HG03064 (cell line): ENCODE results near the gene VCL.
"Not testable (repeated sequence)": the region's sequence is repeated elsewhere in the genome, so short reads cannot be mapped to it uniquely, and the experiment has no call there.

ENCODE experiments used
- ATAC-seq: cut with Tn5 transposase; IDR thresholded peaks from one replicate; pipeline ENCODE4 v1.9.1; 2021; ENCODE audit warnings: low read depth; ENCODE audit not compliant: unreplicated experiment

VCL gene

GRCh38 chr10:74097776-74098175 is 99.9 kb downstream of the VCL start:
- ATAC-seq = no peak

DNA sequence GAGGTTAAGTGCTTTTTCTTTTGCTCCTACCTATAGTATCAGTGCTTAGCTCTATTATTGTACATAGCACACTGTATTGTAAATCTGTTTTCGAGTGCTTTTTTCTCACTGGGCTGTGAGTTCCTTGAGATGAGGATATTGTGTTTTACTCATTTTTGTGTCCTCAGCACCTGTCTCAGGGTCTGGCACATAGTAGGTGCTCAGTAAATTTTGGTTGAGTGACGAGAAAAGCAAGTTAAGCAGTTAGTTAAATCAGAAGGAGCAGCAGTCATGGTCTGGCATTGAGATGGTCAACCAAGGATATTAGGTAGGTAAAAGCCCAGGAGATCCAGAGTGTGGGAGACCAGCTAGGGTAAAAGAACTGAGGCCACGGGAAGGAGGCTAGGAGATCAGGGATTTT is 101.5 kb downstream of the VCL start:
- no peak for ATAC-seq

GRCh38 chr10:74099836-74100235 is 101.9 kb downstream of the VCL start:
- ATAC-seq = no peak

DNA sequence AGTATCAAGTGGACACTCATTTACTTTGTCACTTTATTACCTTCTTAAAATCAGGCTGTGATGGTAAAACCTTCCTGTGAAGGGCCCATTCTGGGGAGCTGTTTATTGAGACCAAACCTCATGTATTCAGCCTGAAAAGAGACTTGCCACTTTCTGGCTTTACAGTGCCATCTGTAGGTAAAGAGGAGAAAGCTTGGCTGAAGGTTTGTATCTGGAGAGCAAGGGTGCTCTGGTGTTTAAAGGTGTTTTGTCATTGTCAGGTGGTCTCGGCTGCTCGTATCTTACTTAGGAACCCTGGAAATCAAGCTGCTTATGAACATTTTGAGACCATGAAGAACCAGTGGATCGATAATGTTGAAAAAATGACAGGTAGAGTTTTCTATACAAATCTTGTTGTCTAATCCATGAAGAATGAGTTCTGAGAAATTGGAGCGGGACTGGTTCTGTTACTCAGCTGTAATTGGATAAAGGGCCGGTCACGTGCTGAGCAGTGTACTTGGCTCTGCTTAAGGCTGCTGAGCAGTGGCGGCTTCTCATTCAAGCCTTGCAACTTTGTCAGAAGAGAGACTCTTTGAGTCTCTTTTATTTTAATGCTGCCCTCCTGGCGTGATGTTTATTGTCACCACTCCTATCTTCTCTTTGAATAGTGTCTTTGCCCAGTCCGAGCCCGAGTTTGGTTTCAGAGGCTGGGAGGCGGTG is 105.8 kb downstream of the VCL start:
- no peak for ATAC-seq

- no peak for ATAC-seq
Measured at GRCh38 chr10:74104480-74104879, 106.6 kb downstream of the VCL start.

- no peak for ATAC-seq
Measured at GRCh38 chr10:74104996-74105395, 107.1 kb downstream of the VCL start.

DNA sequence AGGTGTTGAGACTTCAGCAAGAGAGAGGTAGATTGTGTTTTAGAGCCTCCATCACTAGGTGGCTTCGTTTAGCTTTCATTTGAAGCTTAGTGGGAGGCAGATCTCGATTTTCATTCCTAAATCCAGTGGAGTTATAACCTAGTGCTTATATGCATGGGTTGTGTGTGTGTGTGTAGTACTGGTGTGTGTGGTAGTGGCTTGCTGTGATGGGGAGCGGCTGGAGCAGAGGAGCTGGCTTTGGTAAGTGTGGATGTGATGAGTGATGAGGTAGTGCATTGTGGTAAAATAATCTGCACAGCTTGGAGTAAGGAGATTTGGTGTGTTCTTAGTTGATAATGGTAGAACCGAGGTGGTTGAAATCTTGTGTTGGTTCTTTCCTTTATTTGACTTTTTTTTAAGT is 109.5 kb downstream of the VCL start:
- ATAC-seq = no peak

DNA sequence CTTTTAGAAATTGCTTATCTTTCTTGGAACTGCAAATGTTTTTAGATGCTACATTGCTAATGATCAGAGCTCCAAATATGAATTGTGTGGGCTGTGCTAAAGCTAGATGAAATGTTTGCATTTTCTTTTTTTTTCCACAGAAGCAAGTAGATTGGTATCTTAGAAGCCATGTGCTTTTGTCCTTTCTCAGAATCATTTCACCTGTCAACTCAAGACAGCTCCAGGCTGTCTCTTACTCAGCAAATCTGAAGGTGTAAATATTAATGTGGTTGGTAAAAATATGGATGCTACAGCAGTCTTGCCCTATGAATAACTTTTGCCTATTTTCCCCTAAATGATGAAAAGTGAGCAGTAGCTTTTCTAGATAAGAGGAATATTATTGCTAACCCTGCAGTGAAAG is 111.5 kb downstream of the VCL start:
- ATAC-seq = no peak

DNA sequence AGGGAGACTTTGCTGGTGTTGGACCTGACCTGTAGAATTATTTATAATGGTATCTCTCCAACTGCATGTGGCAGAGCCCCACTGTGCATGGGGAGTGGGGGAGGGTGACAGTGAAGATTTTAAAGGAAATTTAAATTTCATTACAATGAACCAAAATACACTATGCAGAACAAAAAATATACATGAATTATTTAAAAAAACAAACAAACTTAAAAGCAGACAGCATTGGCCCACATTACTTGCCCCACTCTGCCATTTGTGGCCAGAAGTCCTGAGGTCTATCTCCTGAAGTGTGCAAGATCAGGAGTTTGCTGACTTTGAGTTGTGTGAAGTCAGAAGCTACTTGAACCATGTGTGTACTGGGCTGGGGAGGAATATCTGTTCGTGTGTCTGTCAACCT is 112.2 kb downstream of the VCL start:
- no peak for ATAC-seq

- ATAC-seq = no peak
Measured at GRCh38 chr10:74111799-74112198, 113.9 kb downstream of the VCL start.

GRCh38 chr10:74113546-74113945 is 115.6 kb downstream of the VCL start:
- no peak for ATAC-seq

GRCh38 chr10:74114041-74114448 is 116.1 kb downstream of the VCL start:
- ATAC-seq = no peak

GRCh38 chr10:74117738-74118137 is 119.8 kb downstream of the VCL start:
- ATAC-seq = no peak

GRCh38 chr10:74118804-74119203 is 120.9 kb downstream of the VCL start:
- no peak for ATAC-seq

DNA sequence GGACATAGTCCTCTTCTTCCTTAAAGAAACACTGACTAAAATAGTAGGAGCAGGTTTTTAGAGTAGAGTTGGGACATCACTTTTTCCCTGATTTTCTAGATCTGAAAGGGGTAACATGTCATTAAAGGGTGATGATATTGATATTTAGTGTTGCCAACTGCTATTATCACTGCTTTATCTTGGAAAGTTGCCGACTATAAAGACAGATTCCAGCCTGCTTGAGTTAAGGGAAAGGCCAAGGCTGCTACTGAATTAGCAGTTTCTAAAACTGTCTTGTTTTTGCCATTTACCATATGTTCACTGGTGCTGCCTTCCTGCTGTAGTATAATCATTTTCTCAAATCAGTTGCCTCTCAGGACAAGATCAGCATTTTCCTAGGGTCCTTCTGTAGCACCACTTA is 123.0 kb downstream of the VCL start:
- no peak for ATAC-seq

GRCh38 chr10:74121368-74121767 is 123.5 kb downstream of the VCL start:
- no peak for ATAC-seq

DNA sequence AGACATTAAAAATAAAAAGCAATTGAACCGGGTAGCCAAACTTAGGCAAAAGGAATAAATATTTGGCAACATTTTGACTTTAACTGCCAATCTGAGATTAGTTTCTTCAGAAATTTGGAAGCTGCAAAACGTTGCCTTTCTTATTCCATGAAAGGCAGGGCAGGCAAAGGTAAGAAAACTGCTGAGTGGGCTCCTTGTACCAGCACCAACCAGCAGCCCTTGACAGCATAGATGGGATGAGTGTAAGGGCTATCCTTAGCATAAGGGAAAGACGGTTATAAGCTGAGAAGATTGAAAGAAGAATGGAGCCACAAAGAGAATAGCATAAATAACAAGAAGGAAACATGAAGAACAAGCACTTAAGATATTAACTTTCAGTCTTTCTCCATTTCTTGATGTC is 124.1 kb downstream of the VCL start:
- ATAC-seq = no peak

- ATAC-seq = no peak
Measured at GRCh38 chr10:74123081-74123480, 125.2 kb downstream of the VCL start.

DNA sequence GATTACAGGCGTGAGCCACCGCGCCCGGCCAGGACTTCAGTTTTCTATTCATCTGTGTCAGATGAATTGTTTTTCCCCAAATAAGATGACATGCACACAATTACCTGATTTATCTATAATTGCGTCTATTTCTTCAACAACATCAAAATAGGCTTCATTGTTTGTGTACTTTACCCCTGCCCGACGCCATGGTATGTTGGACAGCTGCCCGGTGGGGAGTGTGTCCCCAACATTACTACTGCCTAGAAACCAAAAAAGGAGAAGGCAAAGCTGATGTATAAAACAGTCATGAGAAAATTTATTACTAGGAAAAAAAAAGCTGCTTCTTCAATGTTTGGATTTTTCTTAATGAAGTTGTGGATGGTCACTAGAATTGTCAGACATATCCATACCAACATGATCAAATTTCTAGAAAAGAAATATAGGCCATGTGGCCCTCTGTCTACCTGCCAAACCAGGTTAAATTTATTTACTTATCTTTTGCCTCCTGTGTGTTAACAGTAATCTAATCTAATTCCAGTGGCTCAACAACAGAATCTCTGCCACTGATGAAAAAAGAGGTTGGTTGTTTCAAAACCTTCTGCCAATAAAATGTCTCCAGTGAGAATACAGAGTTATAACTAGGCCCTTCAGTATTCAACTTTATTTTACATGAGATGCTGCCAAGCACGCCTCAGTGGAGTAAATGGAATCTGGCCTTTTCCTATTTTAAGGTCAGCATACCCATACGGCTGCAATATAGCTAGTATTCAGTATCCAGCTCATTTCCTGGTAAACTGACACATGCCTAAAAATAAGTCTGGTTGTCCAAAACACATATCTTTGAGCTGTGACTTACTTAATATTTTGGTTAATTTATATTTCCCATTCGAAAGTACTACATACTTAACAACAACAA is 136.3 kb downstream of the VCL start:
- ATAC-seq = no peak

DNA sequence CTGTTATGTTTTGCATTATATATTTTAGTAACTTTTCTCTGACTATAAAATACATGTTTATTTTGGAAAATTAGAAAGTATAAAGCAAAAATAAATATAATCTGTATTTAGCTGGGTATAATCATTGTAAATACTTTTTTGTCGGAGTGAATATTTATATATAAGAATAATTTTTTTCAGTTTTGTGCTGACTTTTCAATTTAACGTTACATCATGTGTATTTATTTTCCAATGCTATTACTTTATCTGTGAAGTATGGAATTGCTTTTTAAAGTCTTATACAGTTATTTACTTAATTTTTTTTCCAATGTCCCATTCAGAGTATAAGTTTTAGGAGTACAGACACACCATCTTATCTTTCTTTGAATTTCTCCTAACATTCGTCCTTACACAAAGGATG is 137.5 kb downstream of the VCL start:
- ATAC-seq = no peak

- ATAC-seq = no peak
Measured at GRCh38 chr10:74137992-74138391, 140.1 kb downstream of the VCL start.

DNA sequence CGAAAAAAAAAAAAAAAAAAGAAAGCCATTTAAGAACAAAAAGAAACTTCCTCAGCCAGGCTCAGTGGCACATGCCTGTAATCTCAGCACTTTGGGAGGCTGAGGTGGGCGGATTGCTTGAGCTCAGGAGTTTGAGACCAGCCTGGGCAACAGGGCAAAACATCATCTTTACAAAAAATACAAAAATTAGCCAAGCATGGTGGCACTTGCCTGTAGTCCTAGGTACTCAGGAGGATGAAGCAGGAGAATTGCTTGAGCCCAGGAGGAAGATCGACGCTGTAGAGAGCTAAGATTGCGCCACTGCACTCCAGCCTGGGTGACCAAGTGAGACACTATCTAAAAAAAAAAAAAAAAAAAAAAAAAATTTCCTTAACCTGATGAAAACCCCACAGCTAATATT is 140.7 kb downstream of the VCL start:
- ATAC-seq = not testable (repeated sequence)
